GM18870 (cell line): ENCODE results near the gene SMIM38.

Source experiments
- ATAC-seq: cut with Tn5 transposase; IDR thresholded peaks from one replicate; pipeline ENCODE4 v1.9.1; 2021; ENCODE audit warnings: moderate library complexity; ENCODE audit not compliant: unreplicated experiment

The SMIM38 gene

DNA sequence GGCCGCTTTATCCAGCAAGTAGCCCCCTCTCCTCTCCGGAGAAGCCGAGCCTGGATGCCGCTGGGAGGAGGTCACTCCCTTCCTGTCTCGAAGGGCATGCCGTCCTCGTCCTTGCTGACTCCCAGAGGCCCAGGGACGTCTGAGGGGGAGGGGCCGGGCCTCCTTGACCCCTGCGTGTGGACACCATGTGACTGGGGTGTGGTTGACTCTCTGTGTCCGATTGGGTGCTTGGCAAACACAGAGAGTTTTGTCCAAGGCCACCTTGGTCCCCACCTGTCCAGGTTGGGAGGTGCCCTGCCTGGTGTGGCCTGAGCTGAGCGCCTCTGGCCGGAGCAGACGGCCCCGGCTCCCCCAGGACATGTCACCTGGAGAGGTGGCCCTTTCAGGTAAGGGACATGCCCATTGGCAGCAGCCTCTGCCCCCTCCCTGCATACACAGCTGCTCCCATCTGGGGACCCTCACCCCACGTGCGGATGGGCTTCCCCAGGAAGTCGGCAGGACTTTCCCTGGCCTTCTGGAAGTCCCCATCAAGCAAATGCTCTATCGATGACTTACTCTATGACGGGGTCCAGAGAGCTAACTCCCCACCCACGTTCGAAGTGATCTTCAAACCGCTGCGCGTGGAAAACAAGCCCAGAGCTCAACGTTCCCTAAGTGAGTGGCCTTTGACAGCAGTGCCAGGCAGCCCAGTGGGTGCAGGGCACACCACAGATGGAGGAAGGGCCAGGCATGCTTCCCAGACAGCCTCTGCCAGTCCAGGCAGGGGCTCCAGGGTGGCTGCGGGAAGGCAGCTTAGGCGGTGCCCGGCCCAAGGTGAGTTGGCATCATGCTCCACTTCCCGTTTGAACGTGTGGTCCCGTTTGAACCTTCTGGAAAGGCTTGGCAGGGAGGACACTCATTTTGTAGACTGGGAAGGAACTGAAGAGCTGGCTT is at the start of gene SMIM38:
Gene SMIM38, plus strand, starts transcription at position 634 of the 933 bp plus-strand sequence. CDS start 1,912 bp downstream, outside the sequence.
- no peak for ATAC-seq

DNA sequence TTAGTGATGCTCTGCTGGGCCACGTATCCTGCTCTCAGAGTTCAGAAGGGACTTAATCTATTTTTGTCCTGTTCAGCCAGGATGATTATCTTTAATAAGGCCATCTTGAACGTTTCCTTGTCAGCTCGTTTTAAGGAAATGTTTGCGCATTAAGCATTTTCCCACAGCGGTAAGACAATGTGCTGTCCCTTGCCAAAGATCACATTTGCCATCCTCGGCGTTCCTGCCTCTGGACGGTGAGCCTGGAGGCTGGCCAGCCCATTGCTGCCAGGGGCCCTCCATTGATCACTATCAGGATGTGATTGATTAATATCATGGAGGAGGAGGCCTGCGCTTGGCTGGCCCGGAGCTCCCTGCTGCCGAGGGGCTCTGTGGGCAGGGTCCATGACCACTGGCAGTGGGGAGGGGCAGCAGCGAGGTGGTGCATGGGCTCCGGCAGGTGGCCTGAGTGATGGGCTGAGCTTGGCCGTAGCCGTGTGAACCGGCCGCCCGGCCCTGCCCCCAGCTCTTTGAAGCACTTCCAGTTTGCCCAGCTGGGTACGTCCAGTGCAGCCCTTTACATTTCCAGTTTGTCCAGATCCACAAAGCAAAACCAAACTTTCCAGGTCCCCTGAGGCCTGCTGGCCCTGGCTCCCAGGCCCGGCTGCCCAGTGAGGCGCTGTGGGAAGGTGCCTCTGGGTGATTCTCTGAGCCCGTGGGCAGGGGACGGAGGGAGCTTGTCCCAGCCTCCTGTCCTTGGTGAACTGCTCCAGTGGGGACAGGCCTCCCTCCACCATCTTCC is 49.5 kb upstream of the SMIM38 start:
- ATAC-seq: no peak

DNA sequence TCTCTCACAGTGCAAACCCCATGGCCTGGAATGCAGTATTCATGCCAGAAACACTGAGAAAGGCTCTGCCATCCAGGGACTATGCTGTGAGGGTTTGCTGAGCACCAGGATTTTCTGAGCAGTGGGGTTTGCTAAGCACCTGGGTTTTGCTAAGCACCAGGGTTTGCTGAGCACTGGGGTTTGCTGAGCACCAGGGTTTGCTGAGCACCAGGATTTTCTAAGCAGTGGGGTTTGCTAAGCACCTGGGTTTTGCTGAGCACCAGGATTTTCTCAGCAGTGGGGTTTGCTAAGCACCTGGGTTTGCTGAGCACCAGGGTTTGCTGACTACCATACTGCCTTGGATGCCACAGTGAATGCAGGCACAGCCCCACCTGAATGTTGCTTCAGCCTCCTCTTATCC is 48.3 kb upstream of the SMIM38 start:
- ATAC-seq: no peak

DNA sequence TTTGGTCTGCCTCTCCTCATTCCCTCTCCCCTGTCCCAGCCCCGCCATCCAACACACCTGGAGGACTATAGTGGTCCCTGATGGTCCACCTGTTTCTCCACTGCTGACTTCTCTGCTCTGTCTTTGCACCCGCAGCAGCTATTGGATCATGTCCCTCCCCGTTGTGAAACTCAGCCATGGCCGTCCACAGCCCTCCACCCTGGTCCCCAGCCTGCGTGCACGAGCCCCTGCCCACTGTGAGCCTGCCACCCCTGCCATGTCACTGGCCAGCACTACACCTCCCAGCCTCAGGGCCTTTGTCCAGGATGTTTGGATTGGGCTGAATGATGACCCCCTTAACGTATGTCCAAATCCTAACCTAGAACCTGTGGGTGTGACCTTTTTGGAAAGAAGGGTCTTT is 47.7 kb upstream of the SMIM38 start:
- no peak for ATAC-seq

DNA sequence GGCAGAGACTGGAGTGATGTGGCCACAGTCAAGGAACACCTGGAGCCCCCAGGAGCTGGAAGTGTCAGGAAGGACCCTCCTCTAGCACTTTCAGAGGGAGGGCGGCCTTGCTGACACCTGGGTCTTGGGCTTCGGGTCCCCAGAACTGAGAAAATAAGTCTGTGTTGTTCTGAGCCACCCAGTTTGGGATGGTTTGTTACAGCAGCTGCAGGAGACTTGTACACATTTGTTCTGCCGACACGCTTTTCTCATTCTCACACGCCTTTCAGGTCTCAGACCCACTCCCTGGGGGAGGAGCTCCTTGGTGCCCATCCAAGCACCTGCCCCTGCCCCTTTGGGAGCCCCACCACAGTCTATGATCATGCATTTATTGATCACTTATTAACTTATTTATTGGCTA is 47.2 kb upstream of the SMIM38 start:
- no peak for ATAC-seq

DNA sequence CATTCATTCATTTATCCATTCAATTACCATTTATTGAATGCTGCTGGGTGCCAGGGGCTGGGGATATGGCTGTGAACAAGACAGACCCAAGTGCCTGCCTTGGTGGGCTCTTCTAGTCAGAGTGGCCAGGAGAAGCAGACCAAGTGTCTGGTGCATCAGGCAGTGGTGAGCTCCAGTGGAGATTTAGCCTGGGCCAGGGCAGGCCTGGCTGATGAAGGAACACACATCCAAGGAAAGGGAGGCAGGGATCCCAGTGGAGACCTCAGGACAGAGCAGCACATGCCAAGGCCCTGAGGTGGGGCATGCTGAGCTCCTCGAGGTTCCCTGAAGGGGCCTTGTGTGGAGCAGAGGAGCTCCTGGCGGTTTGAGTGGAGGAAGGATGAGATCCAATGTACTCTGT is 46.6 kb upstream of the SMIM38 start:
- ATAC-seq: no peak

DNA sequence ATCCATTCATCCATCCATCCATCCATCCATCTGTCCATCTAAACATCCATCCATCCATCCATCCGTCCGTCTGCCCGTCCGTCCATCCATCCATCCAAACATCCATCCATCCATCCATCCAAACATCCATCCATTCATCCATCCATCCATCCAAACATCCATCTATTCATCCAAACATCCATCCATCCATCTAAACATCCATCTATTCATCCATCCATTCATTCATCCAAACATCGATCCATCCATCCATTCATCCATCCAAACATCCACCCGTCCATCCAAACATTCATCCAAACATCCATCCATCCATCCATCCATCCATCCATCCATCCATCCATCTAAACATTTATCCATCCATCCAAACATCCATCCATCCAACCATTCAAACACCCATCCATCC is 45.3 kb upstream of the SMIM38 start:
- no peak for ATAC-seq

DNA sequence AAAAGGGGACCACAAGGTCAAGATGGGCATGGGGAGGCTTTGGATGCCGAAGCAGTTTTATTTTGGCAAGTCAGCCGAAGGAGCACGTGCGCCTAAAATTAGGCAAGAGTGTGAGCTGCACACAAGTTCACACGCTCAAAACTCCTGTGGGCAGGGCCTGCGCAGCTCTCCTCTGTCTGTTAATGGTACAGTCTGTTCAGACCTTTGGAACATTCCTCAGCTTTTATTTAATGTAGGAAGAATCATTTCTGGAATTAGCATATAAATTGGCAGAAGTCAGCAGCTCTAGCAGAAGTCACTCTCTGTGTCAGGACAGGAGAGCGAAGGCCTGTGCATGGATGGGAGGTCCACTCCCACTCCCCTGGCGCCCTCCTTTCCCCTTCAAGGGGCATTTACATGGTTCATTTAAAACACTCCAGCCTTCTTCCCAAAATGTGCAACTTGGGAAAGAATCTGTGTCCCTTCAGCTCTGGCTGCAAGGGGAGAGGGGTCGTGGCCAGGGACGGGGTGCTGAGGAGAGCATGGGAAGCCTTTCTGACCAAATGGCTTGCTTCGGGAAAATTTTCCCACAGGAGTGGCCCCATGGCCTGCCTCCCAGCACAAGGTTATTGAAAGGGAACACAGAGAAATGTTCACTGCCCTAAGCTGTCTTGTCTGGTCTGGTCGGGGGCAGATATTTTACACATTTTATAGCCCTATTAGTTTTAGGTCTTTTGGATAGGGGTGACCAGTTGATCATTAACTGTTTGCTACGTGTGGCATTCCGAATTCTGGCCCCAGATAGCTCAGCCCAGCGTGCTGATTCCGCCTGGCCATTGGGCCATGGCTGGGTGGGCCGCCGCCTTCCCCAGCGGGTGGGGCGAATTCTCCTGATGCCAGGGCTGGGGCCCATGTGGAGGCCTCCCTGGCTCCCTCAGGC is 43.9 kb upstream of the SMIM38 start:
- no peak for ATAC-seq

DNA sequence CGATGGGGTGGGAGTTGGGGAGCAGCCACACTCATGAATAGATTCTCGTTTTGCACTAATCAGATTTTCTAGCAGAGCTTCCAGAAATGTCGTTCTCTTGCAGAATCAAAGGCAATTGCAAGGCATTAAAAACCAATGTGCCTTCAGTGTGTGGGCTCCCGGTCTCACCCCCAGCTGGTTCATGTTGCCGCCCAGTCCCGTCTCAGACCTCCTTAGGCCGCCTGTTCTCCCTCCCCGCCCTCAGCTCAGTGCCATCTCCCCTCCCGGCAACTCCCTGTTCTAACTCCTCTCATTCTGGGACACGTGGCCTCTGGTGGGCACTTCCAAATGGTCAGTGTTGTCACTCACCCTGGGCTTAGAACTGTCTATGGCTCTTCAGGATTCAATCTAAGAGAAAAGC is 42.5 kb upstream of the SMIM38 start:
- ATAC-seq: no peak

DNA sequence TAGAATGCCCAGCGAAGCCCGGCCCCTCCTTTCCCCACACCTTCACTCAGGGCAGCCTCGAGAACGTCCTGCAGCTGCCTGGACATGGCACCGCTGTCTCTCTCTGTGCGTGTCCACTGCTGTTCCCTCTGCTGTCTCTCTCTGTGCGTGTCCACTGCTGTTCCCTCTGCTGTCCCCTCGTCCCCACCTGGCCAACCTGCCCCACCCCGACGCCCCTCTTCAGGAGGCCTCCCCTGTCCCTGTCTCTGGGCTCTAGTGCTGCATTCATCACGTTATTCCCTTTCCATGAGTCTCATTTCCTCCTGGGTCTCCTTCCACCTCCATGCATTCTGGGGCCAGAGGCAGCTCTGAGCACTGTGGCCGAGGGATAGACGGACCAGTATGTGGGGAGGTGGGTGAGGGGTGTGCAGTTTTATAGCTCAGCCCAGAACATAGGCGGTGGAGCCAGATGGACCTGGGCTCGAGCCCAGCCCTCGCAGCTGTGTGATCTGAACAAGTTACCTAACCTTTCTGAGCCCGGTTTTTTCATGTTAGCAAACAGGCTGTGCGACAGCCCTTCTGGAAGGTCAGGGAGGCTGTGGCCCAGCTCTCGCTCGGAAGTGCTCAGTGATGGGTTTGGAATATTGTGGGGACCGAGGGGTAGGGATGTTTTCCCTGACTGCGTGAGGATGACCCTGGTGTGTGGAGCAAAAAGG is 41.9 kb upstream of the SMIM38 start:
- no peak for ATAC-seq

DNA sequence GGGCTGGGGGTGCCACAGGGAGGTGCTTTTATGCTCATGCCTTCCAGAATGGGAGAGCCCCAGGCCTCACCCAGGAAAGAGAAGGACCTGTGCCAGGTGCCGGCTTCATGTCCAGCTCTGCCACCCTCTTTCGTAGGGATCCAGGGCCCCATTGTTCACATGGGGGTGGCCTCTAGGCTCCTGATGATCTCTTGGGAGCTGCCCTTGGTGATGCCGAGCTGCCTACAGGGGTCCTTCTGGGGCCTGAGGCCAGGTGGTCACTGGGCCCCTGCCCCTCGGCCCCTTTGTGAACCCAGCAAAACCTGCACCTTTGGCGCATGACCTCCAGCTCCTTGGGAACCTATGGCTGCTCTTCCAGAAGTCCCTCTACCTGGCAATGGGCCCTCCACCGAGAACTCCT is 41.4 kb upstream of the SMIM38 start:
- no peak for ATAC-seq

DNA sequence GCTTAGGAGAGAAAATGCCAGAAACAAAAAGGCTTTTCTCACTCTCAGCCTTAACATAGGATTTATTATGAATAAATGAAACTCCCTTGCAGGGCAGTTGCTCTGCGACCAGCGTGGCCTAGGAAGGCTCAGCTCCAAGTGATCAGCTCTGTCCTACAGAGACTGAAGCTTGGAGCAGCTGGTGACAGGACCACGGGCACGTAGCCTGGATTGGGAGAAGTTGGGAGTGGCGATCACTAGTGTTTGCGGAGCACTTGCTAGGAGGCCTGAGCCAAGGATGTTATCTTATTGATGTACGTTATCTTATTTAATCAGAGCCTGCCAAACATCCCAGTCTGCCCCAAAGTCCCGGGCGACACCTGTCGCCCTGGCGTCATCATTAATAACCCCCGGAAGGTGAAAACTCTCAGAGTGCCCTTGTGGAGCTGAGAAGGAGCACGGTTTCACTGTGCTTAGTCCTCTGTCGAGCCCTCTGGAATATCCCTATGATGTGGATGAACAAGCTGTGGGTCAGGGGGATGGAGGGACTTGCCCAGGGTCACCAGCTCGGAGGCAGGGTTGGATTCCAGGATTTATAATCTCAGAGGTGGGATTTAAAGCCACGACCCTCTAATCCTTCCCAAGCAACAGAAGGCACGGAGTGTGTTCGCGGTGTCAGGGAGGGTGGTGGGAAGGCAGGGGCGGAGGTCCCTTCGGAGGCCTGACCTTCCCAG is 40.8 kb upstream of the SMIM38 start:
- no peak for ATAC-seq

DNA sequence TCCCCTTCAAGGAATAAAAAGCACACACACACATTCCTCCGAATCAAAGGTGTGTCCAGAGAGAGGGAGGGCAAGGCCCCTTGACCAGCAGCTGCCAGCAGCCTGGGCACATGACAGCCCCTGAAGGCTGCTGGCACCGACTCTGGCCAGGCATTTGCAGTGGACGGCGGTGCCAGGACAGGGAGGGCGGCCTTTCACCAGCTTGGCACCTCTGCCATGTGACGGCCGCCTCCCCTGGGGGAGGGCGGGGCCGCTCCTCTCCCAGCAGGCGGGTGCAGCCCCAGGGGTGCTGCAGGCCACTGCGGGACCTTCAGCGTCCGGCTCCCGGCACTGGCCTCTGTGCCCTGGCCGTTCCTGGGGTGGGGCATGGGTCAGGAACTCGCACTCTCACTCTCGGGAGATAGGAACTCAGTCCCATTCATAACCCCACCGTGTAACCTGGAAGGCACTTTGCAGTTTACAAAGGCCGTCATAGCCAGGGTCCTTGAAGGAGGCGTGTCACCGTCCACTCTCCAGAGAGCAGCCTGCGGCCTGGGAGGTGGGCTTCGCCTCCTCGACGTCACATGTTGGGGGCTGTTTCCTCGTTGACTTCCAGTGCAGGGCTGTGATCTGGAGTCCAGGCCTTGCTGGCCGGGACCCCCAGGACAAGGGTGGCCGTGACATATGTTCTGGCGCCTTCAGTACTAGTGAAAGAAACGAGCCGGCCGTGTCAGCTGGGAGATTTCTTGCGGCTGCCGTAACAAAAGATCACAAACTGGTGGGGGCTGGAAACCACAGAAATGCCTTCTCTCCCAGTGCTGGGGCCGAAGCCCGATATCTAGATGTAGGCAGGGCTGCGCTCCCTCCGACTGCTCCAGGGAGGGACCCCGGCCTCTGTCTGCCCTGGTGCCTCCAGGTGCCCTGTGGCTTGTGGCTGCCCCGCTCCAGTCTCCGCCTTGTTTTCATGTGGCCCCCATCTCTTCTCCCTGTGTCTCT is 39.9 kb upstream of the SMIM38 start:
- no peak for ATAC-seq

DNA sequence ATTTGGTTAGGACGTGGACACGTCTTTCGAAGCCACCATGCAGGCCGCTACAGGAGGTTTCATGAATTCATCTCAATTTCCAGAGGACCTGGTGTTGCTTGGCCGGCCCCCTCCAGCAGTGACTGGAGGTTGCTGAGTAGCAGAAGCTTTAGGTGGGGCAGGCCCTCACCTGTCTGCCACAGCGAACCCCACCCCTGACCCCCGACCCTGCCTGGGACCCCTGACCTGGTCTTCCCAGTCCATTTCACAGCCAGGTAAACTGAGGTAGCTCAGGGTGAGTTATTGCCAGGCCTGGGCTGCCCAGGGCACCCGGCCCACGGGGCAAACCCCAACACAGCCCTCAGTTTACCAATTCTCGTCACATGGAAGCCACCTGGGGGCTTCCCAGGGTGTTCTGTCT is 39.1 kb upstream of the SMIM38 start:
- ATAC-seq: no peak

DNA sequence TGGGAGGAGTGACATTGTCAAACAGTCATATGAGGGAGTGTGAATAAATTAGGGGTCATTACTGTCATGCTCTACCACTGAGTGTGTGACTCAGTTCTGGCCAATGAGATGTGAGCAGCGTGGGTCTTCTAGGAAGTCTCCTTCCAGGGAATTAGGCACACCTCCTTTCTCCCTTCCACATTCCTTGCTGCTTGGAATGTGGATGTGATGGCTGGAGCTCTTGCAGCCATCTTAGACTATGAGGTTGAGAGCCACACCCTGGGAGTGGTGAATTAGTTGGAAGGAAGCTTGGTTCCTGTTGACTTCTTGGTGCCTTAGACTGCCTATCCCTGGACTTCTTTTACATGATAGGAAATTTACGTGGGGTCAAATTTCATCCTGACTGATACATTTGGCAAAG is 36.5 kb upstream of the SMIM38 start:
- ATAC-seq: no peak

DNA sequence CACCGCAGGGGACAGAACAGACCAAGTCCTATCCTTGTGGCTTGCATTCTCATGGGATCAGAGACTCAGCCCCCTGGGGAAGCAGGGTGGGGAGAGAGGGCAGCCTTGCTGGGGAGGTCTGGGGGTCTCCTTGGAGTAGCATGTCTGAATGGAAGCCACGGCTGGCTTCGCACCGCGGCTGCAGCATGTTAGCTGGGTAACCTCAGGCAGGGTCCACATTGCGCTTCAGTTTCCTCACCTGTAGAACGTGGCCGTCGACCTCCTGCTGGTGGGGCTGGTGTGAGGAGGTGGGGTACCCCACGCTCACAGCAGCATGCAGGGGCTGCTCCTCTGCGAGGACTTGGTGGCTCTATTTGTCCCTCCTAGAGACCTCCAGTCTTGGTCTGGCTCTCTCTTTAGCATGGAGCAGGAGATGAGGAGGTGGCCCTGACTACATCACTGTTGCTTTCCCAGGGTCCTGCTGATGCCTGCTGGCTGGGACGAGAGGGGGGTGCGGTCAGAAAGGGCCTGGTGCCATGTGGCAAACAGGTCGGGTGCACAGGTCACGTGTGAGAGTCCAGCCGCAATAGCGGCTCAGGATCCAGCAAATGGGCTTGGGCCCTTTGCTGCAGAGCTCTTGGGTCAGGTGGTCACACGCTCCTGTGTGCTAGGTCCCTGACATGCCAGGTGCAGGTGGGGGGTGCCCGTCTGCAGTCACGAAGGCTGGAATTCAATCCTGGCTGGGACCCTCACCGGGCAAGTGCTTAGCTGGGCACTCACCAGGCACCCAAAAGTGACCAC is 35.4 kb upstream of the SMIM38 start:
- ATAC-seq: no peak

DNA sequence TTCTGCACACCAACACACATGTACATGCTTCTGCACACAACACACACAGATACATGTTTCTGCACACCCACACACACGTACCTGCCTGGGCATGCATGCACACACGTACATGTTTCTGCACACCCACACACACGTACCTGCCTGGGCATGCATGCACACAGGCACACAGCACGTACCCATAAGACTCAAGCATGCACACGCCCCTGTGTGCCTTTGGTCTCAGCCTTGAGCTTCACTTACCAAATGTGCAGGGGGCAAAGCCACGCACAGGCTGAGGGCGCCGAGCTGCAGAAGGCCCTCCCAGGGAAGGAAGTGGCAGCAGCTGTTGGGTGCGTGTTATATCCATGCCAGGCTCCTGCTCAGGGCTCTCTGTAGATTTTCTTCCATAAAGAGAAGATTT is 34.7 kb upstream of the SMIM38 start:
- no peak for ATAC-seq
